HG03521 (cell line): ENCODE measurements around the gene SCN7A.
A peak's percentile ranks its signal among the peaks of the same experiment; 100 is the strongest.
"Not testable (repeated sequence)": the region's sequence is repeated elsewhere in the genome, so short reads cannot be mapped to it uniquely, and the experiment has no call there.

ENCODE experiments used
- ATAC-seq: cut with Tn5 transposase; IDR thresholded peaks from one replicate; pipeline ENCODE4 v1.9.1; 2021; ENCODE audit warnings: mild to moderate bottlenecking, moderate library complexity; ENCODE audit not compliant: unreplicated experiment

Gene SCN7A

DNA sequence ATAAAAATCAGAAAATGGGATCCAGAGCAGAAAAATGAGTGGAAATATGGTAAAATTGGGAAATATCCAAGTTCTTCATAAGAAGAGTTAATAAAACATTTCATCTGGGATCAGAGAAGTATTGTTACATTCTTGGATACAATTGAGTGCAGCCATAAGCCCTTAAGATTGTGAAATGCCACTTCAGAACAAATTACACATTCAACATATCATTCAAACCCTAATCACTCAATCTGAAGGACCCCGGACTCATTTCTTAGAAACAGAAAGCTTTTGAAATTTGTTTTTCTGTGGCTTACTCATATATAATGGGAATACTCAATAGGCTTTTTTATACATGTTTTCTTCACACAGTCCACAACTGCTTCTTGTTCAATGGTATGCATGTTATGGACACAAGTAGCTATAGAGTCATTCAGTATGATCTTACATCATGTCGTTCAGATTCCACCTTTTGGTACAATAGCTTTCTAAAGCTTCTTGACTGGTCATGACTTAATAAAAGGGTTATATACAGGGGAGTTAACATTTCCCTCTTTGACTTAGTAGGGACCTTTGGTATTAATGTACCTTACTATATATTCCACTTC, 39.9 kb downstream of the SCN7A start:
- no peak for ATAC-seq

- ATAC-seq: no peak
These were observed 42.6 kb downstream of the SCN7A start for GRCh38 chr2:166451468-166451867.

DNA sequence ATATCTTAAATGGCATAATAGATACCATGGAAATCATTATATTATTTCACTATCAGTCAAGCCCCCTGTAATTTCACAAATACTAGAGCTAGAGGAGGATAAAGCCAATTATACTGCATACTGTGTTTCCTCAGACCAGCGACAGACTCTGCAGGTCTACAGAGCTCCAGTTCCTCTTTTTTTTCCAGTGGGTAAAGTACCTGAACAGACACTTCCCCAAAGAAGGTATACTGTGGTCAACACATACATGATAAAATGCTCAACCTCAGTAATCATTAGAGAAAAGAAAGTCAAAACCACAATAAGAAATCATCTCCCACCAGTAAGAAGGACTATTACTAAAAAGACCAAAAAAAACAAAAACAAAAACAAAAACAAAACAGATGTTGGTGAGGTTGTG, 44.6 kb downstream of the SCN7A start:
- ATAC-seq: peak; percentile 58

- no peak for ATAC-seq
These were observed 45.9 kb downstream of the SCN7A start for GRCh38 chr2:166448106-166448505.

- no peak for ATAC-seq
These were observed 49.7 kb downstream of the SCN7A start for GRCh38 chr2:166444306-166444705.

- ATAC-seq: no peak
These were observed 53.7 kb downstream of the SCN7A start for GRCh38 chr2:166440313-166440712.

- ATAC-seq: no peak
These were observed 55.0 kb downstream of the SCN7A start for GRCh38 chr2:166439078-166439477.

GRCh38 chr2:166436976-166437375, 57.1 kb downstream of the SCN7A start:
- no peak for ATAC-seq

GRCh38 chr2:166436189-166436588, 57.9 kb downstream of the SCN7A start:
- no peak for ATAC-seq

GRCh38 chr2:166434491-166434890, 59.6 kb downstream of the SCN7A start:
- no peak for ATAC-seq

- ATAC-seq: no peak
These were observed 60.6 kb downstream of the SCN7A start for GRCh38 chr2:166433457-166433856.

- ATAC-seq: no peak
These were observed 61.7 kb downstream of the SCN7A start for GRCh38 chr2:166432331-166432730.

DNA sequence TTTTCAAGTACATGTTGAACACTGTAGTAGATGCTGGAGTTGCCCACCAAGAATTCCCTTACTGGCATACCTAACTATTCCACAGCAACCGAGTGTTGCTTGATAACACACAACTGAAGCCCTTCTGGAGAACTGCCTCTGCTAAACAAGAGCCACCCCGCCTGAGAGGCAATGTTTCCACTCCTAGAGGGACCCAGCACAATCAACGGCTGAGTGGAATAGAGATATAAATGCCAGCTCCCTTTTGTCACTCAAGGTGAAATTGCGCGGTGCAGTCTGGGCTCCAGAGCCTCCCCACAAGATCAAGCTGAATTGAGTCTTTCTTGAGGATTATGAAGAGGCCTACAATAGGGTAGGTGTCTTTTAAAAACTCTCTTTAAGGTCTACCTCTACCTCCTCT, 69.2 kb downstream of the SCN7A start:
- ATAC-seq: no peak

GRCh38 chr2:166419616-166419934, 74.5 kb downstream of the SCN7A start:
- no peak for ATAC-seq

DNA sequence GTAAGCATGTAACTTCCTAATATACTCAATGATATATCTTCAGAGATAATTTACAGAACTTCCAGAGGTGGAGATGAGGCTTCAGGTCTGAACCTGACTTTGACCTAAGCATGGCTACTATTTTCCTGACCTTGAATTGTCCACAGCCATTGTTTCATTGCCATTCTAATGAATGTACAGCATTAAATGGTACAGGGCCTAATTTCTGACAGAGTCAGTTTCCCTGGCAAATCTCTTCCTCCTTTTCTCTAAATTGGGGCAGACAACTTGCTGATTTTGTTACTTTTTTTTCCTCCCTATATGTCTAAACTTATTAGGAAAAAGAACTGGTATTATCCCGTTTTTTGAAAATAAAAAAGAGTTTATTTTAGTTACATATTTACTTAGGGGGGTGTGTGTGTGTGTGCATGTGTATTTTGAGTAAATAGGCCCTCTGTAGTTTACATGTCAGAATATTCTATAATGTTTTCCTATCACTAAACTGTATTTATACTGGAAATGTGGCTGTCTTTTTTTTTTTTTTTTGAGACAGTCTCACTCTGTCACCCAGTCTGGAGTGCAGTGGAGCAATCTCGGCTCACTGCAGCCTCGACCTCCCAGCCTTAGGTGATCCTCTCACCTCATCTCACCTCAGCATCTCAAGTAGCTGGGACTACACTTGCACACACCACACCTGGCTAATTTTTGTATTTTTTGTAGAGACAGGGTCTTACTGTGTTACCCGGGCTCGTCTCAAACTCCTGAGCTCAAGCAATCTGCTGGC, 75.0 kb downstream of the SCN7A start:
- ATAC-seq: no peak

DNA sequence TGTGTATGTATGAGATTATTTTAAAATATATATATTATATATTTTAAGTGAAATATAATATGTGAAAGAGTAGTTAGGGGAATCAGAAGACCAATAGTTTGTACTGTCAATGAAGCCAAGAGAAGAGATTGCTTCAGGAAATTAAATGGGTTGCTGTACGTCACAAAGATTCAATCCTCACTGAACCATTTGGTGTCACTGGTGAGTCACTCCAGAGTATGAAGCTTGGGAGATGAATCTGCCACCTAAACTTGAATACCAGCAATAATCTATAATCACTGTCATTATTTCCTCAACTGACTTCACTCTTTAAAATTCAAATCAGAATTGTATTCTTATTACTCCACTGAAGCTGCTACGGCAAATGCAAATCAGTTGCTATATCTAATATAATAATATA, 76.4 kb downstream of the SCN7A start:
- no peak for ATAC-seq

DNA sequence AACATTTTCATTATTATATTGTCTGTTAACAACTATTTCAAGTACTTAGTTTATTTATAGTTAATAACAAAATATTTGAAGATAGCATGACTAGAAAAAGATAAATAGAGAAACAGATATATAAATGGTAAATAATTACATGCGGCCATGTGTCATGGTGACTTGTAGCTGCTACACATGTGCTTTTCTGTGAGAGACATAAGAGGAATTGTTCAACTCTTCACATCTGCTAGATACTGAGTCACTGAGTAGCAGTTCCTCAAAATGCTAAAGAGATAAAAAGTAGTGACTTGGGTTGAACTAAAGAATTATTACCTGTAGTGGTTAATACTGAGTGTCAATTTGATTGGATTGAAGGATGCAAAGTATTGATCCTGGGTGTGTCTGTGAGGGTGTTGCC, 80.8 kb downstream of the SCN7A start:
- ATAC-seq: no peak

GRCh38 chr2:166411473-166412230, 82.4 kb downstream of the SCN7A start:
- no peak for ATAC-seq

- ATAC-seq: no peak
These were observed 83.1 kb downstream of the SCN7A start for GRCh38 chr2:166410828-166411472.

DNA sequence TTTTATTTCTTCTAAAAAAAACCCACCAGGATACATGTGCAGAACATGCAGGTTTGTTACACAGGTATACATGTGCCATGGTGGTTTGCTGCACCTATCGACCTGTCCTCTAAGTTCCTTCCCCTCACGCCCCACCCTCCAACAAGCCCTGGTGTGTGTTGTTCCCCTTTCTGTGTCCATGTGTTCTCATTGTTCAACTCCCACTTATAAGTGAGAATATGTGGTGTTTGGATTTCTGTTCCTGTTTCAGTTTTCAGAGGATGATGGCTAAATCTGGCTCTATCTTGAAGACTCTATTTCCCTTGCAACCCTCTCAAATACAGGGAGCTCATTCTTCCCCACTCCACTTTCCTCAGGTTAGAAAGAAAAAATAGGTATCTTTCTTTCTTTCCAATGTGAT, 86.3 kb downstream of the SCN7A start:
- not testable (repeated sequence) for ATAC-seq

DNA sequence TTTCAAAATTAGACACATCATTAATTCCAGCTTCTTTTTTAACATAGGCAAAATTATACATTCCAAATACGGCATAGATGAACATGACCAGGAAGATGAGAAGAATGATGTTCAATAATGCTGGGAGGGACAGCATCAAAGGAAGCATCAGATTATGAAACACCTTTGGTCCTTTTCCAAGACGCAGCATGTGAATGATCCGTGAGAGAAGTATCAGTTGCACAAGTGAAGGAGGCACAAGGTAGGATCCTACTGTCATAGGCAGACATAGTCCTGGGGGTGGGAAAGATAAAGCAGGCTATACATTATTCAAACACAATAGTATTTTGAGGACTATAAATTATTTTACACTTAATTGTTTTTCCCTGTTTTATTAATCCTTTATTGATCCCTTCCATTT, 87.7 kb downstream of the SCN7A start:
- no peak for ATAC-seq

DNA sequence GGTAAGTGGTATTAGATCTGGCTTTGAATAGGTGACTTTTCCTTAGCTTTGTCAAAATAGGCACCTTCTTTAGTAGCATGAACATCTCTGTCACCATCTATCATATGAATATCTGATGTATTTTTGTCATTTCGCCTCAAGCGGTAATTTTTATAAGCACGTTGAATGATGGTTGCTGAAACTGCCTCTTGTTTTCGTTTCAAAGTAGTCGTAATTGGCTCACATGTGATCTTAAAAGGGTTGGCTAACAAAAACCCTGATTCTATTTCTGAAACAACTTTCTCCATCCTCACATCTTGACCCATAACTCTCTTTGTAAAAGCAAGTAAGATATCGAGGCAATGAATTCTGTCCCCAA, 88.5 kb downstream of the SCN7A start:
- ATAC-seq: no peak
